GM12878 (cell line): ENCODE results near the gene GRIK2. TPM values are rescaled to one million over a fixed set of nuclear protein-coding genes. Genes with fewer than 3 reads are reported as not detected.

Source experiments
- ATAC-seq: fragments of 200-7000 bp; cut with Tn5 transposase; 3 replicates; pipeline ENCODE4 v1.9.1; 2020; ENCODE audit warnings: mild to moderate bottlenecking, moderate library complexity
- BruUV-seq: library from RNA; stranded (reverse); fragments of 400-500 nt; replicated peaks from 2 replicates; lab custom pipeline; 2021; lab: Mats Ljungman, UMichigan
- CTCF ChIA-PET: fragments of 300-600 bp; sonication (Branson Sonifier 250); formaldehyde crosslinking; extraction: SDS; loops from one replicate; lab custom pipeline; 2021; ENCODE audit warnings: inconsistent platforms; lab: Yijun Ruan, JAX
- POLR2A ChIA-PET: fragments of 350-600 bp; formaldehyde crosslinking; extraction: SDS; loops from one replicate; lab custom pipeline; 2021; ENCODE audit warnings: inconsistent platforms; lab: Charles Lee
- RAD21 ChIA-PET: fragments of 300-600 bp; sonication (Branson Sonifier 250); formaldehyde crosslinking; loops from one replicate; lab custom pipeline; 2023; ENCODE audit warnings: antibody characterized with exemption; ENCODE audit not compliant: unreplicated experiment; lab: Charles Lee
- SMC1A ChIA-PET: fragments of 300-600 bp; sonication (Branson Sonifier 250); formaldehyde crosslinking; loops from one replicate; lab custom pipeline; 2023; ENCODE audit not compliant: unreplicated experiment, uncharacterized antibody; lab: Charles Lee
- DNase-seq: peaks from one replicate; pipeline ENCODE4 v3.0.0-alpha.2; 2011; ENCODE audit warnings: low read depth, low spot score
- FAIRE-seq: peaks from 3 replicates; lab custom pipeline; 2011; peaks lifted over from hg19 to GRCh38; lab: Jason Lieb, UNC
- H2AFZ ChIP-seq: 2 replicates; pipeline ENCODE4 v1.6.0; 2011; ENCODE audit warnings: low read depth, low read length, control low read depth; ENCODE audit not compliant: control insufficient read depth
- H3K27ac ChIP-seq: 2 replicates; pipeline ENCODE4 v1.5.1; 2011; ENCODE audit warnings: control low read depth; ENCODE audit not compliant: control insufficient read depth, insufficient read depth
- H3K27me3 ChIP-seq, 2 experiments: replicated peaks in 1 of 2; 2 replicates each; pipeline versions ENCODE4 v1.6.0 to v1.6.1; 2011; ENCODE audit warnings: low read length in 1 of 2; ENCODE audit not compliant: control insufficient read depth in 2 of 2, insufficient read depth in 2 of 2
- H3K36me3 ChIP-seq, 2 experiments: 2 replicates each; pipeline ENCODE4 v1.5.1; 2011; ENCODE audit warnings: low read length in 1 of 2; ENCODE audit not compliant: control insufficient read depth in 2 of 2, insufficient read depth in 2 of 2
- H3K4me1 ChIP-seq: 2 replicates; pipeline ENCODE4 v1.6.1; 2011; ENCODE audit warnings: mild to moderate bottlenecking, low read length, moderate library complexity, mixed read lengths; ENCODE audit not compliant: control insufficient read depth, insufficient read depth
- H3K4me2 ChIP-seq: 2 replicates; pipeline ENCODE4 v1.6.0; 2011; ENCODE audit warnings: control low read depth; ENCODE audit not compliant: control insufficient read depth, insufficient read depth
- H3K4me3 ChIP-seq: fragments of 200-600 bp; sonication (generic); 2 replicates; pipeline ENCODE4 v1.5.1; 2016
- H3K79me2 ChIP-seq: 2 replicates; pipeline ENCODE4 v1.6.0; 2011; ENCODE audit warnings: low read length; ENCODE audit not compliant: control insufficient read depth, insufficient read depth
- H3K9ac ChIP-seq: 2 replicates; pipeline ENCODE4 v1.8.0; 2011; ENCODE audit warnings: low read length, control low read depth, mixed read lengths; ENCODE audit not compliant: control insufficient read depth, insufficient read depth
- H3K9me3 ChIP-seq: replicated peaks from 3 replicates; pipeline ENCODE4 v1.5.1; 2011; ENCODE audit warnings: mild to moderate bottlenecking, low read length; ENCODE audit not compliant: control insufficient read depth, insufficient read depth
- H4K20me1 ChIP-seq: 2 replicates; pipeline ENCODE4 v1.6.0; 2011; ENCODE audit not compliant: control insufficient read depth, insufficient read depth
- BRCA1 ChIP-seq: IDR thresholded peaks from 2 replicates; pipeline ENCODE4 v1.6.1; 2011; ENCODE audit warnings: low read depth, low read length, improper control_type of control experiment
- FOXK2 ChIP-seq: fragments of 450-650 bp; IDR thresholded peaks from 2 replicates; pipeline ENCODE4 v1.6.1; 2017; ENCODE audit warnings: mild to moderate bottlenecking, moderate library complexity
- IKZF2 ChIP-seq, 2 experiments: fragments of 450-650 bp; IDR thresholded peaks; 2 replicates each; pipeline ENCODE4 v1.6.1; 2017; ENCODE audit warnings: mild to moderate bottlenecking in 2 of 2, moderate library complexity in 2 of 2
- PML ChIP-seq: IDR thresholded peaks from 2 replicates; pipeline ENCODE4 v1.6.1; 2012; ENCODE audit warnings: low read length, inconsistent platforms
- RELA ChIP-seq: fragments of 450-650 bp; IDR thresholded peaks from 2 replicates; pipeline ENCODE4 v1.8.0; 2014; ENCODE audit warnings: borderline replicate concordance; ENCODE audit not compliant: partially characterized antibody
- WGBS: methylation state at CpG from one replicate; pipeline ENCODE4 v1.1.6; 2016; ENCODE audit warnings: low lambda C conversion rate; ENCODE audit not compliant: insufficient replicate concordance, insufficient coverage; ENCODE audit errors: missing lambda C conversion rate; 5-methylcytosine and 5-hydroxymethylcytosine counted together
- in situ Hi-C: fragments of 300-500 bp; cut with MboI; formaldehyde crosslinking; loops from 9 replicates; pipeline ENCODE4 v1.14.3; 2018; ENCODE audit warnings: mixed read lengths
- intact Hi-C: fragments of 100-400 bp; cut with micrococcal nuclease; formaldehyde crosslinking; loops from one replicate; pipeline ENCODE4 v1.14.2; 2022; ENCODE audit not compliant: unreplicated experiment
- polyA plus RNA-seq, 11 experiments: library from polyadenylated mRNA; depleted of rRNA in 4 of 11; unstranded in 6 of 11; stranded (reverse) in 5 of 11; fragments of >200 nt; fragmentation: Nextera tagmentation in 4 of 11; fragmentation: Illumina TruSeq in 1 of 11; extraction: Ambion mirVana in 4 of 11; extraction: Trizol in 1 of 11; gene quantifications; 1 replicate in 1 of 11; 2 replicates in 10 of 11; pipeline versions ENCODE4 v1.2.1 to v1.2.3, GENCODE V29; 2011 to 2016; ENCODE audit warnings: inconsistent platforms in 2 of 11, missing spikeins in 2 of 11, low read depth in 1 of 11
- total RNA-seq, 4 experiments: library from RNA; depleted of rRNA in 3 of 4; stranded (reverse); fragments of >200 nt in 3 of 4; fragmentation: Illumina TruSeq in 1 of 4; extraction: Trizol in 1 of 4; gene quantifications; 2 replicates each; pipeline versions ENCODE4 v1.2.1 to v1.2.3, GENCODE V29; 2013 to 2021
- TF ChIP-seq, protein P1 (sequence below): fragments of 450-650 bp; IDR thresholded peaks from 2 replicates; pipeline ENCODE4 v1.6.1; 2017; ENCODE audit warnings: mild to moderate bottlenecking, moderate library complexity

Gene GRIK2
- total and polyA plus RNA-seq, 10 of the 15 experiments (the other 5 are each of a cell fraction or from before 2014, with no cell fraction given) = not detected

DNA sequence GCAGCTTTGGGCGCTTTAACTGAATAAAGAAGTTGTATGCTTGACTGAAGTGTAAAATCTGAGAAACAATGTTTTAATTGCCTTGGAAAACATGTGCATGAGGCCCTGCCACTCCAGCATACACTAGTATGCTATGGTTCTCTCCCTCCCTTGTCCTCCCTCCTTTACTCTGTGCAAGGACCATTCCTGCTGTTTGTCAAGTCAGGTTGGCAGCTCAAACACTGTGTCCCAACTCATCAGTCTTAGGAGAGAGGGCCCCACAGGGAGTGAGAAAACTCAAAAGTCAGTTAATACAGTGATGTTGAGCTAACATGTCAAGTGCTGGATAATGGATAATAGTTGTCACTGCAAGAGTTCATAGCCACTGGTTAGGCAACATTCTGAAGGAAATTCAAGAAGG lies 543.6 kb downstream of the GRIK2 start:
- H3K4me2 ChIP-seq = no peak overlapping the region
- no peak overlapping the region for H3K4me3 ChIP-seq
- no peaks in the 10 kb centered on the region for H3K9me3 ChIP-seq
- H2AFZ ChIP-seq = no peak overlapping the region
- WGBS = 0% methylated on average over 1 of the region's 1 CpG
- ChIA-PET SMC1A (no interaction called here), POLR2A (no interaction called here), CTCF (no interaction called here), RAD21 (no interaction called here)
- H3K27me3 ChIP-seq = no peaks in the 10 kb centered on the region
- H3K79me2 ChIP-seq = no peaks in the 10 kb centered on the region
- H3K27ac ChIP-seq = no peak overlapping the region
- H3K4me1 ChIP-seq = no peaks in the 10 kb centered on the region
- BruUV-seq = no TSS peak
- no peak for DNase-seq
- no peaks in the 10 kb centered on the region for H4K20me1 ChIP-seq
- H3K36me3 ChIP-seq = no peaks in the 10 kb centered on the region
- intact Hi-C loops (no loop called here), in situ Hi-C loops (no loop called here)
- H3K9ac ChIP-seq = no peak overlapping the region
- no peak for FAIRE-seq
- no peak for ATAC-seq
- TF ChIP-seq, protein P1, sequence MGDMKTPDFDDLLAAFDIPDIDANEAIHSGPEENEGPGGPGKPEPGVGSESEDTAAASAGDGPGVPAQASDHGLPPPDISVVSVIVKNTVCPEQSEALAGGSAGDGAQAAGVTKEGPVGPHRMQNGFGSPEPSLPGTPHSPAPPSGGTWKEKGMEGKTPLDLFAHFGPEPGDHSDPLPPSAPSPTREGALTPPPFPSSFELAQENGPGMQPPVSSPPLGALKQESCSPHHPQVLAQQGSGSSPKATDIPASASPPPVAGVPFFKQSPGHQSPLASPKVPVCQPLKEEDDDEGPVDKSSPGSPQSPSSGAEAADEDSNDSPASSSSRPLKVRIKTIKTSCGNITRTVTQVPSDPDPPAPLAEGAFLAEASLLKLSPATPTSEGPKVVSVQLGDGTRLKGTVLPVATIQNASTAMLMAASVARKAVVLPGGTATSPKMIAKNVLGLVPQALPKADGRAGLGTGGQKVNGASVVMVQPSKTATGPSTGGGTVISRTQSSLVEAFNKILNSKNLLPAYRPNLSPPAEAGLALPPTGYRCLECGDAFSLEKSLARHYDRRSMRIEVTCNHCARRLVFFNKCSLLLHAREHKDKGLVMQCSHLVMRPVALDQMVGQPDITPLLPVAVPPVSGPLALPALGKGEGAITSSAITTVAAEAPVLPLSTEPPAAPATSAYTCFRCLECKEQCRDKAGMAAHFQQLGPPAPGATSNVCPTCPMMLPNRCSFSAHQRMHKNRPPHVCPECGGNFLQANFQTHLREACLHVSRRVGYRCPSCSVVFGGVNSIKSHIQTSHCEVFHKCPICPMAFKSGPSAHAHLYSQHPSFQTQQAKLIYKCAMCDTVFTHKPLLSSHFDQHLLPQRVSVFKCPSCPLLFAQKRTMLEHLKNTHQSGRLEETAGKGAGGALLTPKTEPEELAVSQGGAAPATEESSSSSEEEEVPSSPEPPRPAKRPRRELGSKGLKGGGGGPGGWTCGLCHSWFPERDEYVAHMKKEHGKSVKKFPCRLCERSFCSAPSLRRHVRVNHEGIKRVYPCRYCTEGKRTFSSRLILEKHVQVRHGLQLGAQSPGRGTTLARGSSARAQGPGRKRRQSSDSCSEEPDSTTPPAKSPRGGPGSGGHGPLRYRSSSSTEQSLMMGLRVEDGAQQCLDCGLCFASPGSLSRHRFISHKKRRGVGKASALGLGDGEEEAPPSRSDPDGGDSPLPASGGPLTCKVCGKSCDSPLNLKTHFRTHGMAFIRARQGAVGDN = no peak
- TF ChIP-seq RELA (no peak), IKZF2 (IDR thresholded peaks at IDR 0.05) (no peak), PML (no peak), BRCA1 (no peak), FOXK2 (no peak)
